Right cardiac atrium (tissue), 5 donors: ENCODE data around the gene NBAS. TPM values are rescaled to one million over a fixed set of nuclear protein-coding genes. Genes with fewer than 3 reads are reported as not detected.
"Not testable (repeated sequence)": the region's sequence is repeated elsewhere in the genome, so short reads cannot be mapped to it uniquely, and the experiment has no call there.

Source experiments
- ATAC-seq, 2 donors: fragments of 200-7000 bp; cut with Tn5 transposase; one replicate each; pipeline versions ENCODE4 v1.8.0 to v1.9.1; 2020; ENCODE audit warnings: moderate library complexity in 2 of 2, mild to moderate bottlenecking in 1 of 2
- DNase-seq, 3 donors: peaks; one replicate each; pipeline ENCODE4 v3.0.0-alpha.2; 2020
- H3K27ac ChIP-seq: one replicate; pipeline ENCODE4 v1.5.1; 2013; ENCODE audit warnings: mild to moderate bottlenecking, low read length, control low read depth, moderate library complexity
- H3K27me3 ChIP-seq: one replicate; pipeline ENCODE4 v1.6.1; 2013; ENCODE audit not compliant: control insufficient read depth, insufficient read depth
- H3K4me1 ChIP-seq: one replicate; pipeline ENCODE4 v1.6.1; 2013; ENCODE audit warnings: low read length; ENCODE audit not compliant: control insufficient read depth, insufficient read depth
- H3K4me3 ChIP-seq: one replicate; pipeline ENCODE4 v1.5.1; 2013; ENCODE audit warnings: low read length, control low read depth
- H3K9me3 ChIP-seq: one replicate; pipeline ENCODE4 v1.6.1; 2013; ENCODE audit warnings: low read length; ENCODE audit not compliant: control insufficient read depth
- WGBS: extraction: QIAGEN DNeasy Blood & Tissue Kit; methylation state at CpG from one replicate; pipeline ENCODE4 v1.1.7; 2013; 5-methylcytosine and 5-hydroxymethylcytosine counted together
- intact Hi-C, 4 donors: fragments of 100-400 bp; cut with DNase I; formaldehyde crosslinking; loops; one replicate each; pipeline versions ENCODE4 v1.11.0 to v1.14.0; 2022 to 2023
- polyA plus RNA-seq: library from polyadenylated mRNA; stranded (reverse); fragments of 200-250 nt; gene quantifications from one replicate; pipeline ENCODE4 v1.2.3, GENCODE V29; 2013
- total RNA-seq, 4 donors: library from RNA; stranded (reverse); fragmentation: NEBNext Ultra II Directional; extraction: Animal tissue kit (Norgen Biotek cat#: 25700); gene quantifications; one replicate each; pipeline ENCODE4 v1.2.1, GENCODE V29; 2021
- donor health status: healthy with polysubstance abuse.
- donor health status: DM: no; HTN: yes; CAD: no.
- donor health status: DM: no; HTN: no; CAD: no.
- donor health status: DM: no; HTN: yes; CAD: no; lungs with severe emphysema.
- donor health status: DM: yes; HTN: yes; CAD: no.

The NBAS gene
- total and polyA plus RNA-seq, 5 donors: 22.4 to 59.4 (median 52.9) TPM

DNA sequence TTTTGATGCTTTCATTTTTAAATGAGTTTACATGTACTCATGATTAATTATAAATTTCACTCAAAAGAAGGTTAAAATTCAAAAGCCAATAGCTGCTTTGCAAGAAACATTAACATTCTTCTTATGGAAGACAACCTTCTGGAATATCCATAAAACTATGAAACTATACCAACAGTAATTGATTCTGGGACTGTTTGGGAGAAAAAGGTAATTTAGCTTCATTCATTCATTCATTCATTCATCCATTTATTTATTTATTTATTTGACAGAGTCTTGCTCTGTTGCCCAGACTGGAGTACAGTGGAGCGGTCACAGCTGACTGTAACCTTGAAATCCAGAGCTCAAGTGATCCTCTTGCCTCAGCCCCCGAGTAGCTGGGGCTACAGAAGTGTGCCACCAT lies 110.3 kb downstream of the NBAS start:
- no peak for ATAC-seq
- DNase-seq: no peak
- Histone ChIP-seq H3K4me3 (no peak overlapping the region), H3K4me1 (no peaks in the 10 kb centered on the region), H3K27me3 (no peaks in the 10 kb centered on the region), H3K27ac (no peak overlapping the region), H3K9me3 (no peaks in the 10 kb centered on the region)
- whole genome bisulfite sequencing: 98% methylated on average over 2 of the region's 2 CpGs
- intact Hi-C loops: no loop called here

DNA sequence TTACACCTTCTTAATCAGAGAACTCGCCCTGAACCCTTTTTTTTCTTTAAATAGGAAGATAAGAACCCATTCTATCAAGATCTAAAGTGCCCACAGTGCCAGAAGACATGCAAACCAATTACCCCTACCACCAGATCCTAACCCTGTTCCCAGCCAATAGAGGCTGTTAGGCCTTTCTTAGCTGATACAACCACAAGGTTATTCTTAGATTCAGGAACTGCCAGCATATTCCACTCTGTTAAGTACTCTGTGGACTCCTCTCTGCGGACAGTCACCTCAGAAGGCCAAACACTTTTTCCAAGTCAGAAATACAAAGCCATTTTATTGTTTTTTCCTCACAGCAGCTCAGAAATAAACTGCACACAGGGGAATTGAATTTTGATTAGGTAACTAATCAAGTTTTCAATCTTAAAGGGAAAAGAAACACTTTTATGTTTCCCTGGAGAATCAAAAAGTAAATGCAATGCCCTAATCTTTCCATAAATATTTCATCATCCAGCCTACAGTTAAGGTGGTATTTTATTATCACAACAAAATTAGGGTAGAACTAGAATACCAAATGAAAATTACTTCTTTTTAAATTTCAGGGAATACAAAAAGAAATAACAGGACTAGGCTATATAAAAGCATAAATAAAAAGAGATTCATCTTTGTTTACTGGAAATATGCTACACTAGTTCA lies 111.4 kb downstream of the NBAS start:
- peak; percentile 86 to 87 for ATAC-seq
- intact Hi-C loops: no loop called here
- WGBS: 36% methylated on average over 2 of the region's 2 CpGs

DNA sequence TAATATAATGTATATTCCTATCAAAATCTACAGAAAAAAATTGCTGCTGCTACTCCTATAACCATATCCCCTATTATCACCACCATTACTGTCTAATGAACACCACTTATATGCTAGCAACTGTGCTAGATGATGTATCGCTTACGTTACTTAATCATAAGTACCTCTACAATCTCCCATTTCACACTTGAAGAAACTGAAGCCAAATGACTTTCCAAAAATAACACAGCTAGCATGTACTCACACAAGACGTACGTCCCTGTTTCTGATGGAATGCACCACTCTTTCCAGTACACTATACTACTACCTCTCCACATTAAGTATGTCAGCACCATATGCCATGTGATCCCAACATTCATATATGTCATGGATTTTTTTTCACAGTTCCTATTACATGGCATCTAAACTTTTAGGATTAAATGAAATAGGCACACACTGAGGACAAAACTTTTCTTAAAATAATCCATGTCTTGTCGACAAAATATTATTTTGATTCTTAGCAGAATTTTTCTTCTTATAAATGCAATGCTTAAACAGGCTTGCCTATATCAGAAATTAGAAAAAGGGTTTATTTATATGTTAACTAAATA lies 112.8 kb downstream of the NBAS start:
- Histone ChIP-seq H3K27ac (no peak overlapping the region), H3K9me3 (no peaks in the 10 kb centered on the region), H3K4me3 (no peak overlapping the region), H3K27me3 (no peaks in the 10 kb centered on the region), H3K4me1 (no peaks in the 10 kb centered on the region)
- intact Hi-C loops: no loop called here
- ATAC-seq (peak; percentile 81 to 87), DNase-seq (no peak)
- WGBS: 60% methylated on average over 5 of the region's 5 CpGs

More for the DNA sequence above, 111.4 kb downstream of the NBAS start:
- peak overlapping the region; percentile 9 for H3K27ac ChIP-seq
- no peak overlapping the region for H3K4me3 ChIP-seq
- no peaks in the 10 kb centered on the region for H3K27me3 ChIP-seq
- no peaks in the 10 kb centered on the region for H3K4me1 ChIP-seq
- H3K9me3 ChIP-seq: no peaks in the 10 kb centered on the region
- DNase-seq: no peak

DNA sequence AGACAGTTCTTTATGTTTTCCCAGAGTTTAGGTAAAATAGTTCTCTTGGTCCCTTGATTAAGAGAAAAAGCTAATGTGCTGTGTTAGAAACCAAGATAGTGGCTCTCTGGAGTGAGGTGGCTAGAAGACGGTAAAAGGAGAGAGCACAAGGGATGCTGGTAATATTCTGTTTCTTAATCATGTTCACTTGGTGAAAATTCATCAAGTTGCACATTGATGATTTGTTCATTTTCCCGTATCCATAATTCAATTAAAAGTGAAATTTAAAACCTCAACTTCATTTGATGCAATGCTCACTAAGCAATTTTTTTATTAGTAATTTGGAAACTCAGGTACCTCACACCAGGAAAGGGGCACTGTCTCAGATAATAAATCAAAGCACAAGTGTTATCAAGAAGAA lies 113.8 kb downstream of the NBAS start:
- Histone ChIP-seq H3K4me3 (no peak overlapping the region), H3K27ac (no peak overlapping the region), H3K27me3 (no peaks in the 10 kb centered on the region), H3K4me1 (no peaks in the 10 kb centered on the region), H3K9me3 (no peaks in the 10 kb centered on the region)
- no peak for ATAC-seq
- intact Hi-C loops: no loop called here
- WGBS: 97% methylated on average over 2 of the region's 2 CpGs
- no peak for DNase-seq

- H3K4me3 ChIP-seq: no peak overlapping the region
- no peaks in the 10 kb centered on the region for H3K27me3 ChIP-seq
- no peaks in the 10 kb centered on the region for H3K4me1 ChIP-seq
- intact Hi-C loops: no loop called here
- DNase-seq: no peak
- WGBS: 95% methylated on average over 4 of the region's 4 CpGs
- no peaks in the 10 kb centered on the region for H3K9me3 ChIP-seq
- no peak for ATAC-seq
- no peak overlapping the region for H3K27ac ChIP-seq
These were observed 114.2 kb downstream of the NBAS start for GRCh38 chr2:15446961-15447360.

DNA sequence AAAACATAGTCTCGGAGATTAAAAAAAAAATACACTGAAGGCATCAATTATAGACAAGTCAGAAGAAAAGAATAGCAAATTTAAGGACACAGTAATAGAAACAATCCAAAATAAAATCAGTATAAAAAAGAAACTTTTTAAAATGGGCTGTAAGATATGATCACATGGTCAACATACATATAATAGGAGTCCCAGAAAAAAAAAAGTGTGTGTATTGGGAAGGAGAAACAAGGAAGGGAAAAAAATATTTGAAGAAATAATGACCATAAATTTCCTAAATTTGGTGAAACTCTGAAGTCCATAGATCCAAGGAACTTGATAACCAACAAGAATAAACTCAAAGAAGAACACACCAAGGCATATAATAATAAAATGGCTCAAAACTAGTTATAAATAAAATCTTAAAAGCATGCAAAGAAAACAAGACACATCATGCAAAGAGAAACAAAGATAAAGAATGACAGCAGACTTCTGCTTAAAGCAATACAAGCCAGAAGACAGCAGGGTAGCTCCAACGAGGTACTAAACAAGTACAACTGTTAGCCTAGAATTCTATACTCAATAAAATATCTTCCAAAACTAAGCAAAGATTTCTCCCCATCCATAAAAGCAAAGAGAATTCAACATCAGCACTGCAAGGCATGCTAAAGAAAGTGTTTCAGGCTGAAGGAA lies 115.1 kb downstream of the NBAS start:
- no peak for ATAC-seq
- 93% methylated on average over 2 of the region's 2 CpGs for WGBS
- no peak for DNase-seq
- H3K4me3 ChIP-seq: no peak overlapping the region
- H3K9me3 ChIP-seq: no peaks in the 10 kb centered on the region
- H3K4me1 ChIP-seq: no peaks in the 10 kb centered on the region
- no peaks in the 10 kb centered on the region for H3K27me3 ChIP-seq
- intact Hi-C loops: no loop called here
- H3K27ac ChIP-seq: no peak overlapping the region

DNA sequence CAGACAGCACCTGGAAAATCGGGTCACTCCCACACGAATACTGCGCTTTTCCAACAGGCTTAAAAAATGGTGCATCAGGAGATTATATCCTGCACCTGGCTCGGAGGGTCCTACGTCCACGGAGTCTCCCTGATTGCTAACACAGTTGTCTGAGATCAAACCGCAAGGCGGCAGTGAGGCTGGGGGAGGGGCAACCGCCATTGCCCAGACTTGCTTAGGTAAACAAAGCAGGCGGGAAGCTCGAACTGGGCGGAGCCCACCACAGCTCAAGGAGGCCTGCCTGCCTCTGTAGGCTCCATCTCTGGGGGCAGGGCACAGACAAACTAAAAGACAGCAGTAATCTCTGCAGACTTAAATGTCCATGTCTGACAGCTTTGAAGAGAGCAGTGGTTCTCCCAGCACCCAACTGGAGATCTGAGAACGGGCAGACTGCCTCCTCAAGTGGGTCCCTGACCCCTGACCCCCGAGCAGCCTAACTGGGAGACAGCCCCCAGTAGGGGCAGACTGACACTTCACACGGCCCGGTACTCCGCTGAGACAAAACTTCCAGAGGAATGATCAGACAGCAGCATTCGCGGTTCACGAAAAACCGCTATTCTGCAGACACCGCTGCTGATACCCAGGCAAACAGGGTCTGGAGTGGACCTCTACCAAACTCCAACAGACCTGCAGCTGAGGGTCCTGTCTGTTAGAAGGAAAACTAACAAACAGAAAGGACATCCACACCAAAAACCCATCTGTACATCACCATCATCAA lies 121.2 kb downstream of the NBAS start:
- ATAC-seq, intact Hi-C loops, H3K4me3 ChIP-seq, H3K9me3 ChIP-seq, H3K27me3 ChIP-seq, H3K4me1 ChIP-seq, H3K27ac ChIP-seq: not testable (repeated sequence)
- peak in 1 of 3 donors; percentile 29 for DNase-seq
- 95% methylated on average over 22 of the region's 22 CpGs for WGBS

DNA sequence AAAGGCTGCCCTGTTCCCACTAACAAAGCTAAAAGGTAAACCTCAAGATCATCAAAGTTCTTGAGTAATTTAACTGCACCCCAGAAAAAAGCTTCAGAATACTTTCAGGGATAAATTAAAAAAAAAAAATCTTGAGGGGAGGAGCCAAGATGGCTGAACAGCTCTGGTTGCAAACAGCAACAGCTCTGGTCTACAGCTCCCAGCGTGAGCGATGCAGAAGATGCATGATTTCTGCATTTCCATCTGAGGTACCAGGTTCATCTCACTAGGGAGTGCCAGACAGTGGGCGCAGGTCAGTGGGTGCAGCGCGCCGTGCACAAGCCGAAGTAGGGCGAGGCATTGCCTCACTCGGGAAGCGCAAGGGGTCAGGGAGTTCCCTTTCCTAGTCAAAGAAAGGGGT lies 121.8 kb downstream of the NBAS start:
- ATAC-seq, H3K9me3 ChIP-seq, H3K27ac ChIP-seq, intact Hi-C loops, H3K4me1 ChIP-seq, H3K4me3 ChIP-seq, H3K27me3 ChIP-seq: not testable (repeated sequence)
- WGBS: 99% methylated on average over 10 of the region's 10 CpGs
- DNase-seq: peak in 1 of 3 donors; percentile 36

GRCh38 chr2:15436195-15436594 lies 124.9 kb downstream of the NBAS start:
- no peak for DNase-seq
- peaks cover 2% of the 10 kb centered on the region for H3K4me1 ChIP-seq
- H3K27ac ChIP-seq: no peak overlapping the region
- no peak overlapping the region for H3K4me3 ChIP-seq
- intact Hi-C loops: no loop called here
- ATAC-seq: no peak
- H3K9me3 ChIP-seq: no peaks in the 10 kb centered on the region
- 90% methylated on average over 2 of the region's 2 CpGs for WGBS
- H3K27me3 ChIP-seq: no peaks in the 10 kb centered on the region

- H3K4me3 ChIP-seq: no peak overlapping the region
- ATAC-seq: no peak
- no peaks in the 10 kb centered on the region for H3K27me3 ChIP-seq
- H3K27ac ChIP-seq: no peak overlapping the region
- H3K9me3 ChIP-seq: no peaks in the 10 kb centered on the region
- H3K4me1 ChIP-seq: peaks cover 2% of the 10 kb centered on the region
- intact Hi-C loops: no loop called here
- no peak for DNase-seq
- WGBS: 70% methylated on average over 5 of the region's 5 CpGs
These were observed 125.7 kb downstream of the NBAS start for GRCh38 chr2:15435474-15435873.
